DND-41 (cell line): ENCODE results near the gene DOCK3.

Source experiments
- EZH2 ChIP-seq: IDR thresholded peaks from 3 replicates; pipeline ENCODE4 v1.6.1; 2012; ENCODE audit warnings: borderline replicate concordance, low read depth, mild to moderate bottlenecking, moderate library complexity, low read length, inconsistent platforms; ENCODE audit not compliant: severe bottlenecking
- TF ChIP-seq, protein P1 (sequence below): IDR thresholded peaks from 2 replicates; pipeline ENCODE4 v1.5.1; 2012; ENCODE audit warnings: borderline replicate concordance, low read length, moderate library complexity, mild to moderate bottlenecking; ENCODE audit not compliant: poor library complexity, severe bottlenecking; ENCODE audit errors: extremely low read depth

DNA sequence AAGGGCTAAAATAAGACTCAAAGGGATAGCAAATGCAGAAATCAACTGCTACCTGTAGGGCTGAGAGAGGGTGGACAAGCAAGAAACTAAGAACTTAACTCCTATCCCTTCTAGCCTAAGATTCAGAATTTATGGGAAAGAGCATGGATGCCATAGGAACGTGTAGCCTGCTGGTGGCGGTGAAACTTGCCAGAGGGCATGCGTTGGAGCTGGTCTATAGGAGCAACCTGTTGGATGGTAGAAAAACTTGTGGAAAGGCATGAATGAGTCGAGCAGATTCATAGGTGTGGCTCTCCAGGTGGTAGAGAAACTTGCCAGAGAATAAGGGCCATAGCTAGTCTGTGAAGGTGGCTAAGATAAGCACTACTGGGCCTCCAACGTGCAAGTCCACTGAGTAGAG is 137.2 kb downstream of the DOCK3 start:
- TF ChIP-seq, protein P1, sequence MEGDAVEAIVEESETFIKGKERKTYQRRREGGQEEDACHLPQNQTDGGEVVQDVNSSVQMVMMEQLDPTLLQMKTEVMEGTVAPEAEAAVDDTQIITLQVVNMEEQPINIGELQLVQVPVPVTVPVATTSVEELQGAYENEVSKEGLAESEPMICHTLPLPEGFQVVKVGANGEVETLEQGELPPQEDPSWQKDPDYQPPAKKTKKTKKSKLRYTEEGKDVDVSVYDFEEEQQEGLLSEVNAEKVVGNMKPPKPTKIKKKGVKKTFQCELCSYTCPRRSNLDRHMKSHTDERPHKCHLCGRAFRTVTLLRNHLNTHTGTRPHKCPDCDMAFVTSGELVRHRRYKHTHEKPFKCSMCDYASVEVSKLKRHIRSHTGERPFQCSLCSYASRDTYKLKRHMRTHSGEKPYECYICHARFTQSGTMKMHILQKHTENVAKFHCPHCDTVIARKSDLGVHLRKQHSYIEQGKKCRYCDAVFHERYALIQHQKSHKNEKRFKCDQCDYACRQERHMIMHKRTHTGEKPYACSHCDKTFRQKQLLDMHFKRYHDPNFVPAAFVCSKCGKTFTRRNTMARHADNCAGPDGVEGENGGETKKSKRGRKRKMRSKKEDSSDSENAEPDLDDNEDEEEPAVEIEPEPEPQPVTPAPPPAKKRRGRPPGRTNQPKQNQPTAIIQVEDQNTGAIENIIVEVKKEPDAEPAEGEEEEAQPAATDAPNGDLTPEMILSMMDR, result no peak
- TF ChIP-seq EZH2, result no peak
